K562 (cell line): ENCODE data around the gene MYCT1. TPM values are rescaled to one million over a fixed set of nuclear protein-coding genes. Genes with fewer than 3 reads are reported as not detected.
A peak's percentile ranks its signal among the peaks of the same experiment; 100 is the strongest.

Source experiments
- ATAC-seq: fragments of 200-7000 bp; cut with Tn5 transposase; 3 replicates; pipeline ENCODE4 v1.9.1; 2020; ENCODE audit warnings: moderate library complexity
- BruUV-seq: library from RNA; stranded (reverse); fragments of 400-500 nt; replicated peaks from 2 replicates; lab custom pipeline; 2021; lab: Mats Ljungman, UMichigan
- CTCF ChIA-PET: fragments of 300-600 bp; formaldehyde crosslinking; extraction: SDS; loops from one replicate; lab custom pipeline; 2021; ENCODE audit warnings: low intra/inter-chr PET ratio; lab: Yijun Ruan, JAX
- POLR2A ChIA-PET: fragments of 300-600, 350-650 bp; sonication (Branson Sonifier 250); formaldehyde crosslinking; extraction: SDS; loops from one replicate; lab custom pipeline; 2021; ENCODE audit warnings: antibody characterized with exemption, inconsistent platforms; lab: Yijun Ruan, JAX
- DNase-seq, 4 experiments: peaks; one replicate each; pipeline versions ENCODE4 v3.0.0 to v3.0.0-alpha.2; 2011 to 2018; ENCODE audit warnings: low spot score in 3 of 4, mixed read lengths in 3 of 4; ENCODE audit errors: extremely low read depth in 1 of 4
- FAIRE-seq: peaks from 2 replicates; lab custom pipeline; 2011; peaks lifted over from hg19 to GRCh38; lab: Jason Lieb, UNC
- H2AFZ ChIP-seq: 2 replicates; pipeline ENCODE4 v1.6.0; 2011; ENCODE audit warnings: low read depth, low read length, control low read depth, inconsistent platforms
- H3K27ac ChIP-seq: fragments of 200-600 bp; 3 replicates; pipeline ENCODE4 v1.8.0; 2011; ENCODE audit warnings: low read depth, mild to moderate bottlenecking, control low read depth, inconsistent platforms, low read length, moderate library complexity, mixed read lengths; ENCODE audit errors: extremely low read depth
- H3K27me3 ChIP-seq, 2 experiments: fragments of 300-600 bp in 1 of 2; 2 replicates in 1 of 2; 3 replicates in 1 of 2; pipeline versions ENCODE4 v1.6.0 to v1.8.0; 2011; ENCODE audit warnings: inconsistent platforms in 2 of 2, low read length in 2 of 2, mild to moderate bottlenecking in 1 of 2, mixed read lengths in 1 of 2, moderate library complexity in 1 of 2; ENCODE audit not compliant: control insufficient read depth in 2 of 2, insufficient read depth in 2 of 2
- H3K36me3 ChIP-seq: fragments of 300-600 bp; 3 replicates; pipeline ENCODE4 v1.8.0; 2011; ENCODE audit warnings: mild to moderate bottlenecking, low read length, inconsistent platforms; ENCODE audit not compliant: control insufficient read depth, insufficient read depth
- H3K4me1 ChIP-seq, 2 experiments: fragments of 200-600 bp in 1 of 2; replicated peaks in 1 of 2; 2 replicates in 1 of 2; 3 replicates in 1 of 2; pipeline versions ENCODE4 v1.5.1 to v1.8.0; 2011; ENCODE audit warnings: inconsistent platforms in 2 of 2, low read length in 2 of 2, mild to moderate bottlenecking in 1 of 2, mixed read lengths in 1 of 2, moderate library complexity in 1 of 2; ENCODE audit not compliant: control insufficient read depth in 2 of 2, insufficient read depth in 2 of 2
- H3K4me2 ChIP-seq: 2 replicates; pipeline ENCODE4 v1.6.1; 2011; ENCODE audit warnings: low read length, control low read depth, inconsistent platforms, mixed read lengths; ENCODE audit not compliant: insufficient read depth
- H3K4me3 ChIP-seq: fragments of 200-600 bp; sonication (generic), shearing (Covaris generic); 2 replicates; pipeline ENCODE4 v1.5.1; 2016; ENCODE audit warnings: control low read depth, inconsistent platforms
- H3K79me2 ChIP-seq: fragments of 200-600 bp; 3 replicates; pipeline ENCODE4 v1.8.0; 2011; ENCODE audit warnings: low read length, inconsistent platforms; ENCODE audit not compliant: control insufficient read depth, insufficient read depth
- H3K9ac ChIP-seq, 2 experiments: 2 replicates each; pipeline versions ENCODE4 v1.6.0 to v1.6.1; 2011; ENCODE audit warnings: low read depth in 2 of 2, low read length in 2 of 2, control low read depth in 1 of 2, inconsistent platforms in 1 of 2, mild to moderate bottlenecking in 1 of 2, mixed read lengths in 1 of 2; ENCODE audit not compliant: insufficient read depth in 1 of 2
- H3K9me1 ChIP-seq: one replicate; pipeline ENCODE4 v1.6.0; 2011; ENCODE audit warnings: inconsistent platforms, mild to moderate bottlenecking, low read length, moderate library complexity; ENCODE audit not compliant: control insufficient read depth, insufficient read depth
- H3K9me3 ChIP-seq: replicated peaks from 2 replicates; pipeline ENCODE4 v1.5.1; 2011; ENCODE audit warnings: low read depth, low read length, inconsistent platforms; ENCODE audit not compliant: control insufficient read depth, insufficient read depth
- H4K20me1 ChIP-seq: replicated peaks from 2 replicates; pipeline ENCODE4 v1.6.1; 2011; ENCODE audit warnings: low read length, inconsistent platforms, mixed read lengths; ENCODE audit not compliant: control insufficient read depth, insufficient read depth
- CHD2 ChIP-seq: IDR thresholded peaks from 2 replicates; pipeline ENCODE4 v1.6.1; 2011; ENCODE audit warnings: low read depth, low read length
- CTCF ChIP-seq, 3 experiments: IDR thresholded peaks in 2 of 3; conservative IDR thresholded peaks in 1 of 3; 2 replicates each; pipeline ENCODE4 v1.5.1; 2011 to 2012; ENCODE audit warnings: low read length in 3 of 3, mild to moderate bottlenecking in 3 of 3, control low read depth in 2 of 3, improper control_type of control experiment in 1 of 3, inconsistent platforms in 1 of 3, low read depth in 1 of 3, mixed read lengths in 1 of 3, moderate library complexity in 1 of 3; ENCODE audit not compliant: insufficient read depth in 2 of 3
- DDX20 ChIP-seq: fragments of 450-650 bp; IDR thresholded peaks from 2 replicates; pipeline ENCODE4 v1.6.1; 2016; ENCODE audit warnings: missing genetic modification characterization, low read depth, mild to moderate bottlenecking, missing compliant biosample characterization, moderate library complexity
- WGBS: fragments of 100-300 bp; shearing (Covaris generic); methylation state at CpG from one replicate; pipeline ENCODE4 v1.1.6; 2016; ENCODE audit warnings: low coverage, mixed read lengths; ENCODE audit not compliant: insufficient coverage; ENCODE audit errors: missing lambda C conversion rate; 5-methylcytosine and 5-hydroxymethylcytosine counted together
- in situ Hi-C: fragments of 300-500 bp; cut with MboI; formaldehyde crosslinking; loops from 4 replicates; pipeline ENCODE4 v1.15.0; 2018; ENCODE audit warnings: inconsistent platforms, mixed read lengths
- intact Hi-C: fragments of 100-400 bp; cut with micrococcal nuclease; formaldehyde crosslinking; loops from 2 replicates; pipeline ENCODE4 v1.14.2; 2022
- polyA plus RNA-seq, 8 experiments: library from polyadenylated mRNA; depleted of rRNA in 4 of 8; stranded (reverse) in 5 of 8; unstranded in 3 of 8; fragments of >200 nt; fragmentation: Nextera tagmentation in 2 of 8; fragmentation: Illumina TruSeq in 1 of 8; extraction: Ambion mirVana in 2 of 8; extraction: Trizol in 1 of 8; gene quantifications; 2 replicates each; pipeline versions ENCODE4 v1.2.1 to v1.2.3, GENCODE V29; 2011 to 2014; ENCODE audit warnings: inconsistent platforms in 1 of 8, missing spikeins in 1 of 8
- total RNA-seq, 7 experiments: library from RNA; depleted of rRNA in 6 of 7; stranded (reverse); fragments of >200 nt in 6 of 7; fragmentation: Illumina TruSeq in 2 of 7; extraction: Trizol in 2 of 7; gene quantifications; 2 replicates each; pipeline versions ENCODE4 v1.2.1 to v1.2.3, GENCODE V29; 2011 to 2021; ENCODE audit warnings: low replicate concordance in 1 of 7
- TF ChIP-seq, protein P1 (sequence below): sonication (generic); formaldehyde crosslinking; IDR thresholded peaks from 2 replicates; pipeline ENCODE4 v1.8.0; 2022; ENCODE audit warnings: missing genetic modification reagents, mild to moderate bottlenecking, moderate library complexity, borderline replicate concordance

The MYCT1 gene
- total and polyA plus RNA-seq, 9 of the 15 experiments (the other 6 are each of a cell fraction or from before 2014, with no cell fraction given), result 0.04 to 0.28 (median 0.08) TPM; not detected in 2

DNA sequence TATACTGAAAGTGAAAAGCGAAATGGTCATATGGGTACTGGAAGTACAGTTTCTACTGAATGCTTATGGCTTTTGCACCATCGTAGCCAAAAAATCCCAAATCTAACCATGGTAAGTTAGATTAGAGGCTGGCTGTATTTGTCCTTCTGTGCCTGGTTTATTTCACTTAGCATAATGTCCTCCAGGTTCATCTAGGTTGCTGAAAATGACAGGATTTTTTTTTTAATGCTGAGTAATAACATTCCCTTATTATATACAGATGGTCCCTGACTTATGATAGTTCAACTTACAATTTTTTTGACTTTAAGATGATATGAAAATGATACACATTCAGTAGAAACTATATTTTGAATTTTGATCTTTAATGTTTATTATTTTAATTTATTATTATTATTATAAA lies 7.6 kb downstream of the MYCT1 start:
- WGBS, result 0% methylated on average over 2 of the region's 2 CpGs
- ChIA-PET CTCF (no interaction called here), POLR2A (no interaction called here)
- intact Hi-C loops (no loop called here), in situ Hi-C loops (no loop called here)
- Histone ChIP-seq H3K9ac (no peak overlapping the region), H3K79me2 (no peaks in the 10 kb centered on the region), H3K4me2 (no peak overlapping the region), H3K36me3 (no peaks in the 10 kb centered on the region), H4K20me1 (no peaks in the 10 kb centered on the region), H3K4me3 (no peak overlapping the region), H3K9me3 (peaks cover 2% of the 10 kb centered on the region; the same call in 1 of the 2 replicates), H3K4me1 (no peaks in the 10 kb centered on the region), H3K27me3 (no peaks in the 10 kb centered on the region), H3K27ac (no peak overlapping the region), H3K9me1 (no peaks in the 10 kb centered on the region), H2AFZ (no peak overlapping the region)
- no TSS peak for BruUV-seq
- no peak for DNase-seq
- TF ChIP-seq, protein P1, sequence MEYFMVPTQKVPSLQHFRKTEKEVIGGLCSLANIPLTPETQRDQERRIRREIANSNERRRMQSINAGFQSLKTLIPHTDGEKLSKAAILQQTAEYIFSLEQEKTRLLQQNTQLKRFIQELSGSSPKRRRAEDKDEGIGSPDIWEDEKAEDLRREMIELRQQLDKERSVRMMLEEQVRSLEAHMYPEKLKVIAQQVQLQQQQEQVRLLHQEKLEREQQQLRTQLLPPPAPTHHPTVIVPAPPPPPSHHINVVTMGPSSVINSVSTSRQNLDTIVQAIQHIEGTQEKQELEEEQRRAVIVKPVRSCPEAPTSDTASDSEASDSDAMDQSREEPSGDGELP, result no peak
- TF ChIP-seq DDX20 (tag) (no peak), CHD2 (no peak)
- FAIRE-seq, result no peak
- no peak for ATAC-seq

GRCh38 chr6:152716322-152716721 lies 18.6 kb downstream of the MYCT1 start:
- DNase-seq (no peak), ATAC-seq (no peak), FAIRE-seq (no peak)
- Histone ChIP-seq H3K9me3 (no peaks in the 10 kb centered on the region), H2AFZ (no peak overlapping the region), H3K4me1 (no peaks in the 10 kb centered on the region), H3K4me3 (no peak overlapping the region), H3K27ac (no peak overlapping the region), H3K36me3 (no peaks in the 10 kb centered on the region), H3K4me2 (no peak overlapping the region), H3K9ac (no peak overlapping the region), H3K9me1 (no peaks in the 10 kb centered on the region), H4K20me1 (no peaks in the 10 kb centered on the region), H3K79me2 (no peaks in the 10 kb centered on the region), H3K27me3 (no peaks in the 10 kb centered on the region)
- 3% methylated on average over 3 of the region's 3 CpGs for WGBS
- POLR2A ChIA-PET, result no interaction called here
- intact Hi-C loops, result no loop called here
- no TSS peak for BruUV-seq
- CTCF ChIA-PET, result no interaction called here
- in situ Hi-C loops, result no loop called here
- 0 out of 6 replicates have a peak, but pooled peaks of 1 of the 3 experiments have one; percentile 6 for TF ChIP-seq CTCF (IDR thresholded peaks at IDR 0.05 in 2 of 3, conservative IDR thresholded peaks at IDR 0.05 in 1 of 3; ENCODE audit: insufficient read depth in 2 of 3, low read depth in 1 of 3, low read length in 3 of 3)
